Hepatocyte (in vitro differentiated cells): ENCODE measurements around the gene F13A1. TPM values are rescaled to one million over a fixed set of nuclear protein-coding genes. Genes with fewer than 3 reads are reported as not detected.

ENCODE experiments used
- DNase-seq: peaks from one replicate; pipeline ENCODE4 v3.0.0-alpha.2; 2016; ENCODE audit warnings: low spot score
- H2AFZ ChIP-seq: fragments of 200-600 bp; sonication (generic); 2 replicates; pipeline ENCODE4 v1.6.0; 2016; ENCODE audit warnings: antibody characterized with exemption, mild to moderate bottlenecking
- H3K27ac ChIP-seq: fragments of 200-600 bp; sonication (generic); 2 replicates; pipeline ENCODE4 v1.5.1; 2016; ENCODE audit warnings: mild to moderate bottlenecking
- H3K27me3 ChIP-seq: fragments of 200-600 bp; sonication (generic); 2 replicates; pipeline ENCODE4 v1.6.1; 2016
- H3K36me3 ChIP-seq: fragments of 200-600 bp; sonication (generic); replicated peaks from 2 replicates; pipeline ENCODE4 v1.5.1; 2016; ENCODE audit warnings: low read depth; ENCODE audit not compliant: insufficient read depth
- H3K4me1 ChIP-seq: fragments of 200-600 bp; sonication (generic); 2 replicates; pipeline ENCODE4 v1.5.1; 2016; ENCODE audit warnings: mild to moderate bottlenecking, moderate library complexity; ENCODE audit not compliant: insufficient read depth
- H3K4me2 ChIP-seq: fragments of 200-600 bp; sonication (generic); 2 replicates; pipeline ENCODE4 v1.6.0; 2016
- H3K4me3 ChIP-seq: fragments of 200-600 bp; sonication (generic); 2 replicates; pipeline ENCODE4 v1.5.1; 2016; ENCODE audit warnings: mild to moderate bottlenecking
- H3K79me2 ChIP-seq: fragments of 200-600 bp; sonication (generic); 2 replicates; pipeline ENCODE4 v1.6.0; 2017; ENCODE audit warnings: mild to moderate bottlenecking
- H3K9me2 ChIP-seq: fragments of 200-600 bp; sonication (generic); replicated peaks from 2 replicates; pipeline ENCODE4 v1.6.0; 2017; ENCODE audit warnings: mild to moderate bottlenecking; ENCODE audit not compliant: insufficient read depth
- H3K9me3 ChIP-seq: fragments of 200-600 bp; sonication (generic); 2 replicates; pipeline ENCODE4 v1.5.1; 2016; ENCODE audit warnings: low read depth, mild to moderate bottlenecking
- H4K20me1 ChIP-seq: fragments of 200-600 bp; sonication (generic); 2 replicates; pipeline ENCODE4 v1.6.0; 2016; ENCODE audit warnings: mild to moderate bottlenecking; ENCODE audit not compliant: insufficient read depth, poor library complexity, severe bottlenecking
- CTCF ChIP-seq: fragments of 200-600 bp; sonication (generic); IDR thresholded peaks from 2 replicates; pipeline ENCODE4 v1.5.1; 2016; ENCODE audit warnings: antibody characterized with exemption, mild to moderate bottlenecking; ENCODE audit not compliant: poor library complexity
- EZH2 ChIP-seq: fragments of 200-600 bp; sonication (generic); IDR thresholded peaks from 2 replicates; pipeline ENCODE4 v1.6.1; 2016; ENCODE audit warnings: antibody characterized with exemption, mild to moderate bottlenecking, borderline replicate concordance
- EZH2phosphoT487 ChIP-seq: fragments of 200-600 bp; sonication (generic); IDR thresholded peaks from one replicate; pipeline ENCODE4 v1.6.1; 2018; ENCODE audit warnings: antibody characterized with exemption, mild to moderate bottlenecking, low read depth, moderate library complexity; ENCODE audit not compliant: unreplicated experiment, severe bottlenecking
- WGBS: methylation state at CpG from one replicate; pipeline ENCODE4 v1.1.6; 2016; ENCODE audit warnings: low lambda C conversion rate; ENCODE audit errors: missing lambda C conversion rate; 5-methylcytosine and 5-hydroxymethylcytosine counted together
- polyA plus RNA-seq: library from polyadenylated mRNA; unstranded; fragments of >200 nt; fragmentation: Nextera tagmentation; extraction: Ambion mirVana; gene quantifications from 2 replicates; pipeline ENCODE4 v1.2.1, GENCODE V29; 2016
- total RNA-seq: library from RNA; depleted of rRNA; stranded (reverse); fragments of >200 nt; gene quantifications from 2 replicates; pipeline ENCODE4 v1.2.3, GENCODE V29; 2014

F13A1 gene
- total and polyA plus RNA-seq, 2 experiments from 2014 or later: 3.7 to 8.5 TPM

DNA sequence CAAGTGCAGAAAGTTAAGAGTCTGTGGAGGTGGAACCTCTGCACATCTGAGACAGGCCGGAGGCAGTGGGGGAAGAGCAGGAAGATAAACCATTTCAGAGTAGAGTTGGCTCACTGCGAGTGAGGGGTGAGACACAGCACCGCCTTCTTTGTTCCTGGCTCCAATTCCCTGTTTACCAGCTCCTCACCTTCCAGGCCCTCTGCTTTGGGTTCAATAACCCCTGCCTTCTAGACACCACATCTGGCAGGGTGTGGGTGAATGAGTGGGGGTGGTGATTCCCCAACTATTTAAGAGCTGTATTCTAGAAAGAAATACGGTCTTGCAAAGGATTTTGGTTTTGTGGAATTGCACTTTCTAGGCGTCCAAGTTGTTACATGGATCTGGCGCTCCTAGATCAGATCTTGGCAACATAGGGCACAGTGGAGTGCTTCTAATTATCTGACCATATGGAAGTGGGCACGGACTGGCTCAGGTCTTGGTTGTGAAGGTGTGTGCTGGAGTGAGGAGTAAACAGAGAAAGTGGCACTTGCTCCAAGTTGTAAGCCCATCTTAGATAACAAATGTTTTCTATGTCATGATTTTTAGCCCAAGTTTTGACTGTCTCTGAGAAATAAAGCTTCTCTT is 172.2 kb downstream of the F13A1 start:
- no peaks in the 10 kb centered on the region for H3K36me3 ChIP-seq
- H3K27me3 ChIP-seq: no peaks in the 10 kb centered on the region
- no peak overlapping the region for H3K27ac ChIP-seq
- no peaks in the 10 kb centered on the region for H4K20me1 ChIP-seq
- H3K79me2 ChIP-seq: no peaks in the 10 kb centered on the region
- TF ChIP-seq EZH2: no peak
- TF ChIP-seq EZH2phosphoT487: no peak
- no peak for TF ChIP-seq CTCF
- H3K9me2 ChIP-seq: no peaks in the 10 kb centered on the region
- no peak overlapping the region for H2AFZ ChIP-seq
- DNase-seq: no peak
- no peaks in the 10 kb centered on the region for H3K9me3 ChIP-seq
- H3K4me3 ChIP-seq: no peak overlapping the region
- no peaks in the 10 kb centered on the region for H3K4me1 ChIP-seq
- WGBS: 83% methylated on average over 7 of the region's 7 CpGs
- H3K4me2 ChIP-seq: no peak overlapping the region

GRCh38 chr6:6131492-6132109 is 188.9 kb downstream of the F13A1 start:
- WGBS: 47% methylated on average over 4 of the region's 4 CpGs
- Histone ChIP-seq H3K36me3 (no peaks in the 10 kb centered on the region), H3K9me2 (no peaks in the 10 kb centered on the region), H3K4me1 (no peaks in the 10 kb centered on the region), H3K27ac (no peak overlapping the region), H2AFZ (no peak overlapping the region), H3K4me3 (no peak overlapping the region), H3K4me2 (no peak overlapping the region), H3K9me3 (no peaks in the 10 kb centered on the region), H3K27me3 (no peaks in the 10 kb centered on the region), H4K20me1 (no peaks in the 10 kb centered on the region), H3K79me2 (no peaks in the 10 kb centered on the region)
- DNase-seq: peak; percentile 29
- TF ChIP-seq CTCF (peak; percentile 29), EZH2phosphoT487 (no peak)

GRCh38 chr6:6125495-6125894 is 195.0 kb downstream of the F13A1 start:
- 85% methylated on average over 3 of the region's 3 CpGs for WGBS
- H3K4me2 ChIP-seq: no peak overlapping the region
- no peak for DNase-seq
- H3K4me1 ChIP-seq: no peaks in the 10 kb centered on the region
- no peak for TF ChIP-seq EZH2phosphoT487
- no peak for TF ChIP-seq CTCF
- H3K9me2 ChIP-seq: no peaks in the 10 kb centered on the region
- H3K27ac ChIP-seq: no peak overlapping the region
- no peaks in the 10 kb centered on the region for H3K9me3 ChIP-seq
- H3K36me3 ChIP-seq: no peaks in the 10 kb centered on the region
- no peak overlapping the region for H3K4me3 ChIP-seq
- no peaks in the 10 kb centered on the region for H4K20me1 ChIP-seq
- H3K79me2 ChIP-seq: no peaks in the 10 kb centered on the region
- H3K27me3 ChIP-seq: no peaks in the 10 kb centered on the region
- H2AFZ ChIP-seq: no peak overlapping the region
